H54 (cell line): ENCODE measurements around the gene PAF1.

ENCODE experiments used
- DNase-seq: peaks from one replicate; pipeline ENCODE4 v3.0.0; 2011; ENCODE audit warnings: low spot score, mixed read lengths; ENCODE audit not compliant: insufficient read length
- FAIRE-seq: peaks from 3 replicates; lab custom pipeline; 2011; peaks lifted over from hg19 to GRCh38; lab: Jason Lieb, UNC
- POLR2A ChIP-seq: IDR thresholded peaks from 2 replicates; pipeline ENCODE4 v1.6.1; 2011; ENCODE audit warnings: low read depth, mild to moderate bottlenecking, low read length

Gene PAF1

GRCh38 chr19:39425744-39426143 is 34.8 kb upstream of the PAF1 start:
- FAIRE-seq (no peak), DNase-seq (no peak)
- TF ChIP-seq POLR2A, result no peak

- TF ChIP-seq POLR2A, result no peak
- FAIRE-seq (no peak), DNase-seq (no peak)
Measured at GRCh38 chr19:39424934-39425333, 34.0 kb upstream of the PAF1 start.

- FAIRE-seq (no peak), DNase-seq (no peak)
- no peak for TF ChIP-seq POLR2A
Measured at GRCh38 chr19:39423258-39424086, 32.6 kb upstream of the PAF1 start.

- FAIRE-seq (no peak), DNase-seq (no peak)
- TF ChIP-seq POLR2A, result 0 out of 2 replicates have a peak, but pooled peaks have one; percentile 13
Measured at GRCh38 chr19:39422020-39422419, 31.1 kb upstream of the PAF1 start.

- DNase-seq (no peak), FAIRE-seq (no peak)
- no peak for TF ChIP-seq POLR2A
Measured at GRCh38 chr19:39420769-39421168, 29.9 kb upstream of the PAF1 start.

GRCh38 chr19:39419003-39419402 is 28.1 kb upstream of the PAF1 start:
- no peak for DNase-seq
- no peak for TF ChIP-seq POLR2A
- FAIRE-seq, result no peak

GRCh38 chr19:39417463-39418181 is 26.7 kb upstream of the PAF1 start:
- no peak for TF ChIP-seq POLR2A
- FAIRE-seq (no peak), DNase-seq (no peak)

- no peak for TF ChIP-seq POLR2A
- no peak for DNase-seq
- FAIRE-seq, result no peak
Measured at GRCh38 chr19:39416152-39417120, 25.5 kb upstream of the PAF1 start.

- TF ChIP-seq POLR2A, result no peak
- DNase-seq, result no peak
- FAIRE-seq, result no peak
Measured at GRCh38 chr19:39415111-39416046, 24.5 kb upstream of the PAF1 start.

GRCh38 chr19:39413911-39414608 is 23.2 kb upstream of the PAF1 start:
- FAIRE-seq (no peak), DNase-seq (no peak)
- no peak for TF ChIP-seq POLR2A

GRCh38 chr19:39413272-39413910 is 22.5 kb upstream of the PAF1 start:
- DNase-seq, result no peak
- TF ChIP-seq POLR2A, result peak; percentile 25; the same call in 1 of the 2 replicates
- FAIRE-seq, result no peak
